HL-60 (cell line): Measurements from ENCODE around the gene CDC37.
"Not testable (repeated sequence)": the region's sequence is repeated elsewhere in the genome, so short reads cannot be mapped to it uniquely, and the experiment has no call there.

Source experiments
- POLR2AphosphoS5 ChIP-seq: IDR thresholded peaks from 2 replicates; pipeline ENCODE4 v1.6.1; 2012; ENCODE audit warnings: low read depth
- SPI1 ChIP-seq: IDR thresholded peaks from 2 replicates; pipeline ENCODE4 v1.6.1; 2012; ENCODE audit warnings: low read depth, mild to moderate bottlenecking, borderline replicate concordance
- TF ChIP-seq, protein P1 (sequence below): IDR thresholded peaks from one replicate; pipeline ENCODE4 v1.5.1; 2011; ENCODE audit warnings: low read length, control low read depth, inconsistent platforms; ENCODE audit not compliant: insufficient read depth

GRCh38 chr19:10377140-10377640 lies 26.2 kb downstream of the CDC37 start:
- TF ChIP-seq SPI1, POLR2AphosphoS5: not testable (repeated sequence)
- TF ChIP-seq, protein P1, sequence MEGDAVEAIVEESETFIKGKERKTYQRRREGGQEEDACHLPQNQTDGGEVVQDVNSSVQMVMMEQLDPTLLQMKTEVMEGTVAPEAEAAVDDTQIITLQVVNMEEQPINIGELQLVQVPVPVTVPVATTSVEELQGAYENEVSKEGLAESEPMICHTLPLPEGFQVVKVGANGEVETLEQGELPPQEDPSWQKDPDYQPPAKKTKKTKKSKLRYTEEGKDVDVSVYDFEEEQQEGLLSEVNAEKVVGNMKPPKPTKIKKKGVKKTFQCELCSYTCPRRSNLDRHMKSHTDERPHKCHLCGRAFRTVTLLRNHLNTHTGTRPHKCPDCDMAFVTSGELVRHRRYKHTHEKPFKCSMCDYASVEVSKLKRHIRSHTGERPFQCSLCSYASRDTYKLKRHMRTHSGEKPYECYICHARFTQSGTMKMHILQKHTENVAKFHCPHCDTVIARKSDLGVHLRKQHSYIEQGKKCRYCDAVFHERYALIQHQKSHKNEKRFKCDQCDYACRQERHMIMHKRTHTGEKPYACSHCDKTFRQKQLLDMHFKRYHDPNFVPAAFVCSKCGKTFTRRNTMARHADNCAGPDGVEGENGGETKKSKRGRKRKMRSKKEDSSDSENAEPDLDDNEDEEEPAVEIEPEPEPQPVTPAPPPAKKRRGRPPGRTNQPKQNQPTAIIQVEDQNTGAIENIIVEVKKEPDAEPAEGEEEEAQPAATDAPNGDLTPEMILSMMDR = not testable (repeated sequence)
